ENCODE results near the gene ZFP91. TPM values are rescaled to one million over a fixed set of nuclear protein-coding genes. Genes with fewer than 3 reads are reported as not detected.

The ZFP91 gene
- total and polyA plus RNA-seq, 9 of the 15 experiments (the other 6 are each of a cell fraction or from before 2014, with no cell fraction given), result 17.6 to 58.3 (median 34.0) TPM

GRCh38 chr11:58576887-58577471 is 1.9 kb upstream of the ZFP91 start (continued):
- TF ChIP-seq ZNF23 (CRISPR knock-in tag; IDR thresholded peaks at IDR 0.05) (no peak), CTCF (IDR thresholded peaks at IDR 0.05 in 2 of 3, conservative IDR thresholded peaks at IDR 0.05 in 1 of 3; ENCODE audit: insufficient read depth in 2 of 3, low read depth in 1 of 3, low read length in 3 of 3) (peak in 2 of 3 experiments; percentile 39 to 70; a peak in 4 of 6 replicates), ATF3 (IDR thresholded peaks at IDR 0.05) (no peak), ATF3 (CRISPR knock-in tag; conservative IDR thresholded peaks at IDR 0.05) (no peak), ZNF384 (IDR thresholded peaks at IDR 0.05; ENCODE audit: low read depth, low read length) (peak; percentile 73)

- no peaks in the 10 kb centered on the region for H3K9me3 ChIP-seq (replicated peaks; ENCODE audit: control insufficient read depth, insufficient read depth, low read depth, low read length)
- peak overlapping the region; percentile 90 for H2AFZ ChIP-seq (ENCODE audit: low read depth, low read length)
- CTCF ChIA-PET (ENCODE audit: low intra/inter-chr PET ratio), result interaction anchor here (0.8 to 3.0 kb wide), 5 partner anchors 38 to 558 kb away, joined by 3 to 15 read pairs (median 5); no protein-coding TSS in a partner anchor
- no peaks in the 10 kb centered on the region for H3K27me3 ChIP-seq (ENCODE audit: control insufficient read depth in 2 of 2, insufficient read depth in 2 of 2, low read length in 2 of 2)
- H3K9me1 ChIP-seq (ENCODE audit: control insufficient read depth, insufficient read depth, low read length), result no peaks in the 10 kb centered on the region
- H3K79me2 ChIP-seq (ENCODE audit: control insufficient read depth, insufficient read depth, low read length), result peaks cover 60% of the 10 kb centered on the region
- H3K4me3 ChIP-seq, result peak overlapping the region; percentile 63
- peak overlapping the region; percentile 93 to 99 for H3K9ac ChIP-seq (ENCODE audit: insufficient read depth in 1 of 2, low read depth in 2 of 2, low read length in 2 of 2)
- H3K36me3 ChIP-seq (ENCODE audit: control insufficient read depth, insufficient read depth, low read length), result peaks cover 15% of the 10 kb centered on the region; the same call in 2 of the 3 replicates
- peaks cover 12 to 22% of the 10 kb centered on the region in 2 experiments for H3K4me1 ChIP-seq (replicated peaks in 1 of 2; ENCODE audit: control insufficient read depth in 2 of 2, insufficient read depth in 2 of 2, low read length in 2 of 2)
- H3K27ac ChIP-seq (ENCODE audit: extremely low read depth, low read depth, low read length), result peak overlapping the region; percentile 99
- in situ Hi-C loops (cut with MboI), result no loop called here
- peak overlapping the region; percentile 87 for H3K4me2 ChIP-seq (ENCODE audit: insufficient read depth, low read length)
- peak in 2 of 4 experiments; percentile 69 to 71 for DNase-seq (ENCODE audit: extremely low read depth in 1 of 4, low spot score in 3 of 4)
- FAIRE-seq, result peak; percentile 32
- peaks cover 5% of the 10 kb centered on the region; the same call in 1 of the 2 replicates for H4K20me1 ChIP-seq (replicated peaks; ENCODE audit: control insufficient read depth, insufficient read depth, low read length)
- intact Hi-C loops (cut with micrococcal nuclease), result loop anchor here (1.0 to 10.0 kb wide), 7 partner anchors 53 to 910 kb away; partner anchors contain the start of gene FAM111A
- POLR2A ChIA-PET, result interaction anchor here (0.6 to 1.7 kb wide), 7 partner anchors 10 to 581 kb away, joined by 3 to 6 read pairs (median 4); no protein-coding TSS in a partner anchor
- WGBS (ENCODE audit: insufficient coverage, low coverage, missing lambda C conversion rate), result 1% methylated on average over 21 of the region's 21 CpGs
- ATAC-seq, result peak; percentile 42
- TSS peak; percentile 77 for BruUV-seq (replicated peaks)
- TF ChIP-seq L3MBTL2 (IDR thresholded peaks at IDR 0.05), result no peak; the same call in 1 of the 2 replicates
- peak in 1 of 3 experiments; percentile 52 for TF ChIP-seq YY1 (IDR thresholded peaks at IDR 0.05; ENCODE audit: borderline replicate concordance in 1 of 3, control insufficient read depth in 1 of 3, extremely low read depth in 1 of 3, insufficient read depth in 3 of 3, insufficient read length in 1 of 3, insufficient replicate concordance in 2 of 3, low read depth in 1 of 3, low read length in 2 of 3)
- 0 out of 2 replicates have a peak, but pooled peaks have one; percentile 7 for TF ChIP-seq USF2 (CRISPR knock-in tag; IDR thresholded peaks at IDR 0.05)
- peak; percentile 30; the same call in 1 of the 2 replicates for TF ChIP-seq TFAP4 (CRISPR knock-in tag; IDR thresholded peaks at IDR 0.05; ENCODE audit: borderline replicate concordance)
- peak; percentile 79; the same call in 1 of the 2 replicates for TF ChIP-seq ZNF830 (CRISPR knock-in tag; IDR thresholded peaks at IDR 0.05)
- 0 out of 2 replicates have a peak, but pooled peaks have one; percentile 21 for TF ChIP-seq TRIM28 (IDR thresholded peaks at IDR 0.05)
These were observed 1.2 kb upstream of the ZFP91 start for GRCh38 chr11:58577555-58578135.

Data from K562 (cell line).